Endodermal cell (in vitro differentiated cells): ENCODE measurements around the gene ANKRD42. TPM values are rescaled to one million over a fixed set of nuclear protein-coding genes. Genes with fewer than 3 reads are reported as not detected.

Experiments used
- DNase-seq: peaks from one replicate; pipeline ENCODE4 v3.0.0-alpha.2; 2017
- H3K27ac ChIP-seq: 2 replicates; pipeline ENCODE4 v1.5.1; 2013; ENCODE audit warnings: mild to moderate bottlenecking, low read depth, low read length, moderate library complexity
- H3K27me3 ChIP-seq: 2 replicates; pipeline ENCODE4 v1.6.1; 2013; ENCODE audit warnings: mild to moderate bottlenecking, low read length, moderate library complexity; ENCODE audit not compliant: insufficient read depth, control insufficient read depth, poor library complexity, severe bottlenecking
- H3K36me3 ChIP-seq: 2 replicates; pipeline ENCODE4 v1.7.0; 2013; ENCODE audit warnings: mild to moderate bottlenecking, low read length, moderate library complexity; ENCODE audit not compliant: control insufficient read depth, insufficient read depth
- H3K4me1 ChIP-seq: one replicate; pipeline ENCODE4 v1.7.0; 2013; ENCODE audit warnings: low read length; ENCODE audit not compliant: control insufficient read depth, insufficient read depth
- H3K4me3 ChIP-seq: 2 replicates; pipeline ENCODE4 v1.5.1; 2013; ENCODE audit warnings: mild to moderate bottlenecking, low read length, moderate library complexity
- H3K9ac ChIP-seq: 2 replicates; pipeline ENCODE4 v1.6.1; 2013; ENCODE audit warnings: mild to moderate bottlenecking, low read length, moderate library complexity; ENCODE audit not compliant: poor library complexity, severe bottlenecking; ENCODE audit errors: extremely low read depth
- H3K9me3 ChIP-seq: 2 replicates; pipeline ENCODE4 v1.6.1; 2013; ENCODE audit warnings: mild to moderate bottlenecking, low read length, moderate library complexity; ENCODE audit not compliant: control insufficient read depth
- H3K27ac Mint-ChIP-seq: 2 replicates; pipeline ENCODE4 v1.8.0; 2020; ENCODE audit warnings: mixed read lengths
- H3K27me3 Mint-ChIP-seq: 2 replicates; pipeline ENCODE4 v1.8.0; 2021; ENCODE audit warnings: mild to moderate bottlenecking, mixed read lengths; ENCODE audit not compliant: insufficient read depth
- H3K36me3 Mint-ChIP-seq: 2 replicates; pipeline ENCODE4 v1.8.0; 2020; ENCODE audit warnings: low read depth, mixed read lengths
- H3K4me1 Mint-ChIP-seq: 2 replicates; pipeline ENCODE4 v1.8.0; 2020; ENCODE audit warnings: mixed read lengths
- H3K4me3 Mint-ChIP-seq: 2 replicates; pipeline ENCODE4 v1.8.0; 2020; ENCODE audit warnings: mild to moderate bottlenecking, moderate library complexity, mixed read lengths
- H3K9me3 Mint-ChIP-seq: 2 replicates; pipeline ENCODE4 v1.8.0; 2020; ENCODE audit warnings: mild to moderate bottlenecking, mixed read lengths
- CTCF ChIP-seq: fragments of 200-600 bp; sonication (generic); conservative IDR thresholded peaks from 2 replicates; pipeline ENCODE4 v1.5.0; 2021; ENCODE audit warnings: antibody characterized with exemption, mild to moderate bottlenecking
- WGBS, 2 experiments: methylation state at CpG; one replicate each; pipeline versions ENCODE4 v1.1.5 to v1.1.7; 2013; ENCODE audit warnings: missing lambda C conversion rate in 2 of 2, mixed read lengths in 1 of 2; ENCODE audit not compliant: insufficient coverage in 1 of 2, insufficient read length in 1 of 2; 5-methylcytosine and 5-hydroxymethylcytosine counted together
- total RNA-seq, 2 donors: library from RNA; stranded (reverse); fragmentation: NEBNext Ultra II Directional in 1 of 2; extraction: Animal tissue kit (Norgen Biotek cat#: 25700) in 1 of 2; gene quantifications; 2 replicates in 1 of 2; 3 replicates in 1 of 2; pipeline ENCODE4 v1.2.1, GENCODE V29; 2021

The ANKRD42 gene
- total RNA-seq, 2 donors from 2014 or later, result 11.1 to 11.4 TPM

- WGBS, 2 experiments, result 88 to 100% methylated on average over 3 of the region's 3 CpGs
- Histone ChIP-seq H3K27ac (no peak overlapping the region), H3K9ac (no peak overlapping the region), H3K4me3 (no peak overlapping the region), H3K9me3 (peaks cover 18% of the 10 kb centered on the region), H3K4me1 (peaks cover 10% of the 10 kb centered on the region), H3K27me3 (no peaks in the 10 kb centered on the region), H3K36me3 (no peaks in the 10 kb centered on the region)
- no peak for TF ChIP-seq CTCF
- Mint-ChIP-seq H3K36me3 (peaks cover 7% of the 10 kb centered on the region), H3K4me1 (peaks cover 27% of the 10 kb centered on the region), H3K27ac (no peak overlapping the region), H3K4me3 (no peak overlapping the region), H3K27me3 (no peaks in the 10 kb centered on the region), H3K9me3 (peaks cover 11% of the 10 kb centered on the region)
- DNase-seq, result no peak
Observed at GRCh38 chr11:83238111-83238510, 44.6 kb downstream of the ANKRD42 start.

- no peak overlapping the region for H3K4me3 Mint-ChIP-seq
- H3K27me3 Mint-ChIP-seq, result no peaks in the 10 kb centered on the region
- TF ChIP-seq CTCF, result peak; percentile 85
- no peak overlapping the region for H3K9ac ChIP-seq
- H3K27me3 ChIP-seq, result no peaks in the 10 kb centered on the region
- no peak overlapping the region for H3K27ac Mint-ChIP-seq
- no peak overlapping the region for H3K4me3 ChIP-seq
- no peak overlapping the region for H3K27ac ChIP-seq
- peaks cover 18% of the 10 kb centered on the region for H3K9me3 ChIP-seq
- peak; percentile 89 for DNase-seq
- peaks cover 22% of the 10 kb centered on the region for H3K4me1 Mint-ChIP-seq
- peaks cover 8% of the 10 kb centered on the region for H3K36me3 Mint-ChIP-seq
- 7 to 9% methylated on average over 3 to 4 of the region's 5 CpGs for WGBS, 2 experiments
- H3K36me3 ChIP-seq, result no peaks in the 10 kb centered on the region
- H3K9me3 Mint-ChIP-seq, result peaks cover 7% of the 10 kb centered on the region
- H3K4me1 ChIP-seq, result peaks cover 6% of the 10 kb centered on the region
Observed at GRCh38 chr11:83241291-83241946, 47.9 kb downstream of the ANKRD42 start.

GRCh38 chr11:83249445-83249844, 55.9 kb downstream of the ANKRD42 start:
- Histone ChIP-seq H3K27ac (no peak overlapping the region), H3K4me3 (no peak overlapping the region), H3K27me3 (no peaks in the 10 kb centered on the region), H3K9me3 (no peaks in the 10 kb centered on the region), H3K4me1 (no peaks in the 10 kb centered on the region), H3K9ac (no peak overlapping the region), H3K36me3 (no peaks in the 10 kb centered on the region)
- H3K4me3 Mint-ChIP-seq, result no peak overlapping the region
- no peak overlapping the region for H3K27ac Mint-ChIP-seq
- no peaks in the 10 kb centered on the region for H3K4me1 Mint-ChIP-seq
- 73 to 92% methylated on average over 1 of the region's 1 CpG for WGBS, 2 experiments
- DNase-seq, result no peak
- no peaks in the 10 kb centered on the region for H3K27me3 Mint-ChIP-seq
- TF ChIP-seq CTCF, result no peak
- peaks cover 2% of the 10 kb centered on the region for H3K36me3 Mint-ChIP-seq
- no peaks in the 10 kb centered on the region for H3K9me3 Mint-ChIP-seq
